KMS-11 (cell line): ENCODE measurements around the gene ARMH3.
"Not testable (repeated sequence)": the region's sequence is repeated elsewhere in the genome, so short reads cannot be mapped to it uniquely, and the experiment has no call there.

Experiments
- H2AFZ ChIP-seq: fragments of 200-600 bp; sonication (generic); 2 replicates; pipeline ENCODE4 v1.6.1; 2016; ENCODE audit warnings: antibody characterized with exemption, mixed run types, low read depth
- H3K27ac ChIP-seq: fragments of 200-600 bp; sonication (generic); 2 replicates; pipeline ENCODE4 v1.6.1; 2016; ENCODE audit warnings: mild to moderate bottlenecking, mixed run types
- H3K27me3 ChIP-seq: fragments of 200-600 bp; sonication (generic); 2 replicates; pipeline ENCODE4 v1.6.1; 2017; ENCODE audit warnings: mild to moderate bottlenecking, low read depth, mixed run types, moderate library complexity; ENCODE audit not compliant: insufficient read depth
- H3K36me3 ChIP-seq: fragments of 200-600 bp; sonication (generic); 2 replicates; pipeline ENCODE4 v1.6.1; 2017; ENCODE audit warnings: mild to moderate bottlenecking, mixed run types; ENCODE audit not compliant: insufficient read depth
- H3K4me1 ChIP-seq: fragments of 200-600 bp; sonication (generic); 2 replicates; pipeline ENCODE4 v1.6.1; 2016; ENCODE audit warnings: mild to moderate bottlenecking, low read depth, mixed run types; ENCODE audit not compliant: poor library complexity, severe bottlenecking
- H3K4me2 ChIP-seq: fragments of 200-600 bp; sonication (generic); 2 replicates; pipeline ENCODE4 v1.7.0; 2016; ENCODE audit warnings: mild to moderate bottlenecking, mixed run types
- H3K4me3 ChIP-seq: fragments of 200-600 bp; sonication (generic); IDR thresholded peaks from 2 replicates; pipeline ENCODE4 v1.6.1; 2017; ENCODE audit warnings: low read depth, low read length, mixed read lengths; ENCODE audit not compliant: insufficient read depth
- H3K79me2 ChIP-seq: fragments of 200-600 bp; sonication (generic); 2 replicates; pipeline ENCODE4 v1.6.1; 2016; ENCODE audit warnings: low read depth, mixed run types; ENCODE audit not compliant: insufficient read depth
- H3K9ac ChIP-seq: fragments of 200-600 bp; sonication (generic); 2 replicates; pipeline ENCODE4 v1.6.1; 2016; ENCODE audit warnings: mild to moderate bottlenecking, mixed run types
- H4K20me1 ChIP-seq: fragments of 200-600 bp; sonication (generic); 2 replicates; pipeline ENCODE4 v1.6.1; 2016; ENCODE audit warnings: mild to moderate bottlenecking, mixed run types; ENCODE audit not compliant: insufficient read depth
- CTCF ChIP-seq: fragments of 200-600 bp; sonication (generic); conservative IDR thresholded peaks from 2 replicates; pipeline ENCODE4 v1.6.1; 2017; ENCODE audit warnings: low read depth, mild to moderate bottlenecking, antibody characterized with exemption, low read length, moderate library complexity, mixed read lengths

Gene ARMH3

GRCh38 chr10:102009801-102010425, 46.1 kb downstream of the ARMH3 start:
- Histone ChIP-seq H3K27ac (no peak overlapping the region), H4K20me1 (no peaks in the 10 kb centered on the region), H3K4me1 (peaks cover 3% of the 10 kb centered on the region), H3K27me3 (no peaks in the 10 kb centered on the region), H3K36me3 (no peaks in the 10 kb centered on the region), H3K4me2 (no peak overlapping the region), H3K79me2 (no peaks in the 10 kb centered on the region), H2AFZ (no peak overlapping the region), H3K4me3 (no peak overlapping the region), H3K9ac (no peak overlapping the region)
- peak; percentile 89 for TF ChIP-seq CTCF

GRCh38 chr10:102007796-102008195, 48.2 kb downstream of the ARMH3 start:
- no peak overlapping the region for H3K9ac ChIP-seq
- H3K36me3 ChIP-seq: no peaks in the 10 kb centered on the region
- H3K27ac ChIP-seq: no peak overlapping the region
- H3K79me2 ChIP-seq: no peaks in the 10 kb centered on the region
- H3K27me3 ChIP-seq: no peaks in the 10 kb centered on the region
- no peak overlapping the region for H2AFZ ChIP-seq
- peaks cover 3% of the 10 kb centered on the region for H3K4me1 ChIP-seq
- H4K20me1 ChIP-seq: no peaks in the 10 kb centered on the region
- H3K4me2 ChIP-seq: no peak overlapping the region
- no peak overlapping the region for H3K4me3 ChIP-seq
- no peak for TF ChIP-seq CTCF

GRCh38 chr10:102007031-102007430, 48.9 kb downstream of the ARMH3 start:
- H3K36me3 ChIP-seq, H3K4me3 ChIP-seq, H4K20me1 ChIP-seq, H3K27me3 ChIP-seq, H2AFZ ChIP-seq, H3K9ac ChIP-seq, H3K4me1 ChIP-seq, H3K27ac ChIP-seq, H3K4me2 ChIP-seq, H3K79me2 ChIP-seq: not testable (repeated sequence)

GRCh38 chr10:102004376-102004775, 51.6 kb downstream of the ARMH3 start:
- H3K79me2 ChIP-seq: no peaks in the 10 kb centered on the region
- no peaks in the 10 kb centered on the region for H4K20me1 ChIP-seq
- no peak overlapping the region for H3K9ac ChIP-seq
- no peaks in the 10 kb centered on the region for H3K36me3 ChIP-seq
- H3K27ac ChIP-seq: no peak overlapping the region
- peaks cover 22% of the 10 kb centered on the region for H3K4me1 ChIP-seq
- H3K4me2 ChIP-seq: no peak overlapping the region
- no peak for TF ChIP-seq CTCF
- no peak overlapping the region for H2AFZ ChIP-seq
- H3K4me3 ChIP-seq: no peak overlapping the region
- no peaks in the 10 kb centered on the region for H3K27me3 ChIP-seq

GRCh38 chr10:102003541-102003940, 52.4 kb downstream of the ARMH3 start:
- H3K4me1 ChIP-seq: peaks cover 22% of the 10 kb centered on the region
- H3K79me2 ChIP-seq: no peaks in the 10 kb centered on the region
- H3K4me3 ChIP-seq: no peak overlapping the region
- no peaks in the 10 kb centered on the region for H3K27me3 ChIP-seq
- no peak overlapping the region for H2AFZ ChIP-seq
- no peak overlapping the region for H3K9ac ChIP-seq
- no peak for TF ChIP-seq CTCF
- H3K4me2 ChIP-seq: no peak overlapping the region
- H3K36me3 ChIP-seq: no peaks in the 10 kb centered on the region
- no peak overlapping the region for H3K27ac ChIP-seq
- H4K20me1 ChIP-seq: no peaks in the 10 kb centered on the region
